ENCODE data around the gene MYLK4.

Gene MYLK4

GRCh38 chr6:2708456-2708855 lies 42.3 kb downstream of the MYLK4 start:
- DNase-seq (ENCODE audit: low read depth in 2 of 2, low spot score in 1 of 2), result no peak

- DNase-seq (ENCODE audit: low read depth in 2 of 2, low spot score in 1 of 2), result no peak
These were observed 44.2 kb downstream of the MYLK4 start for GRCh38 chr6:2706558-2706957.

- DNase-seq (ENCODE audit: low read depth in 2 of 2, low spot score in 1 of 2), result no peak
These were observed 45.5 kb downstream of the MYLK4 start for GRCh38 chr6:2705256-2705655.

- DNase-seq (ENCODE audit: low read depth in 2 of 2, low spot score in 1 of 2), result no peak
These were observed 53.4 kb downstream of the MYLK4 start for GRCh38 chr6:2697291-2697690.

GRCh38 chr6:2695454-2696095 lies 55.1 kb downstream of the MYLK4 start:
- DNase-seq (ENCODE audit: low read depth in 2 of 2, low spot score in 1 of 2), result no peak

GRCh38 chr6:2693231-2693630 lies 57.5 kb downstream of the MYLK4 start:
- no peak for DNase-seq (ENCODE audit: low read depth in 2 of 2, low spot score in 1 of 2)

- no peak for DNase-seq (ENCODE audit: low read depth in 2 of 2, low spot score in 1 of 2)
These were observed 62.2 kb downstream of the MYLK4 start for GRCh38 chr6:2688401-2689064.

GRCh38 chr6:2687456-2687855 lies 63.3 kb downstream of the MYLK4 start:
- DNase-seq (ENCODE audit: low read depth in 2 of 2, low spot score in 1 of 2), result no peak

- DNase-seq (ENCODE audit: low read depth in 2 of 2, low spot score in 1 of 2), result no peak
These were observed 64.2 kb downstream of the MYLK4 start for GRCh38 chr6:2686515-2686914.

GRCh38 chr6:2684766-2685754 lies 65.7 kb downstream of the MYLK4 start:
- DNase-seq (ENCODE audit: low read depth in 2 of 2, low spot score in 1 of 2), result no peak

GRCh38 chr6:2684103-2684749 lies 66.5 kb downstream of the MYLK4 start:
- no peak for DNase-seq (ENCODE audit: low read depth in 2 of 2, low spot score in 1 of 2)

GRCh38 chr6:2680264-2680922 lies 70.3 kb downstream of the MYLK4 start:
- no peak for DNase-seq (ENCODE audit: low read depth in 2 of 2, low spot score in 1 of 2)

GRCh38 chr6:2677080-2677593 lies 73.6 kb downstream of the MYLK4 start:
- no peak for DNase-seq (ENCODE audit: low read depth in 2 of 2, low spot score in 1 of 2)

GRCh38 chr6:2676048-2676447 lies 74.7 kb downstream of the MYLK4 start:
- DNase-seq (ENCODE audit: low read depth in 2 of 2, low spot score in 1 of 2), result no peak

GRCh38 chr6:2674857-2675256 lies 75.9 kb downstream of the MYLK4 start:
- DNase-seq (ENCODE audit: low read depth in 2 of 2, low spot score in 1 of 2), result no peak

- no peak for DNase-seq (ENCODE audit: low read depth in 2 of 2, low spot score in 1 of 2)
These were observed 81.5 kb downstream of the MYLK4 start for GRCh38 chr6:2669067-2669700.

GRCh38 chr6:2667617-2668016 lies 83.1 kb downstream of the MYLK4 start:
- no peak for DNase-seq (ENCODE audit: low read depth in 2 of 2, low spot score in 1 of 2)

GRCh38 chr6:2666906-2667575 lies 83.7 kb downstream of the MYLK4 start:
- no peak for DNase-seq (ENCODE audit: low read depth in 2 of 2, low spot score in 1 of 2)

Data from stimulated activated CD8-positive, alpha-beta memory T cell treated with anti-CD3 and anti-CD28 coated beads, Interleukin-4, amount 100 ng/mL, for 1 hour (primary cell).